Ovary (tissue), 3 donors: ENCODE measurements around the gene PROM2.

ENCODE experiments used
- CTCF ChIP-seq, 3 donors: fragments of 450-650 bp in 2 of 3; fragments of 200-600 bp in 1 of 3; IDR thresholded peaks; one replicate each; pipeline versions ENCODE4 v1.5.1 to v1.8.0; 2016 to 2022; ENCODE audit warnings: antibody characterized with exemption in 3 of 3, mild to moderate bottlenecking in 1 of 3
- EP300 ChIP-seq: sonication (generic); formaldehyde crosslinking; IDR thresholded peaks from one replicate; pipeline ENCODE4 v1.6.1; 2017; ENCODE audit warnings: antibody characterized with exemption
- POLR2A ChIP-seq: fragments of 450-650 bp; IDR thresholded peaks from one replicate; pipeline ENCODE4 v1.6.1; 2017; ENCODE audit warnings: antibody characterized with exemption, mild to moderate bottlenecking, moderate library complexity
- donor health status: DM: no; HTN: no; CAD: no.

- no peak for TF ChIP-seq CTCF (IDR thresholded peaks at IDR 0.05)
- no peak for TF ChIP-seq EP300
- no peak for TF ChIP-seq POLR2A
These were observed 36.4 kb downstream of the PROM2 start for GRCh38 chr2:95310651-95311050.
